Gastrocnemius medialis (tissue), 4 donors: ENCODE measurements around the gene SAMHD1. TPM values are rescaled to one million over a fixed set of nuclear protein-coding genes. Genes with fewer than 3 reads are reported as not detected.
A peak's percentile ranks its signal among the peaks of the same experiment; 100 is the strongest.
"Not testable (repeated sequence)": the region's sequence is repeated elsewhere in the genome, so short reads cannot be mapped to it uniquely, and the experiment has no call there.

Source experiments
- ATAC-seq, 2 donors: fragments of 150-250 bp; one replicate each; pipeline ENCODE4 v1.9.1; 2016
- DNase-seq, 2 donors: peaks; one replicate each; pipeline ENCODE4 v3.0.0-alpha.2; 2019
- H3K27ac ChIP-seq, 4 donors: fragments of 200-600 bp; sonication (generic); 1 replicate in 1 of 4; 2 replicates in 3 of 4; pipeline ENCODE4 v1.5.1; 2016 to 2018; ENCODE audit warnings: mild to moderate bottlenecking in 2 of 4, moderate library complexity in 1 of 4
- H3K27me3 ChIP-seq, 3 donors: fragments of 200-600 bp; sonication (generic) in 2 of 3; 1 replicate in 1 of 3; 2 replicates in 2 of 3; pipeline versions ENCODE4 v1.5.1 to v1.6.0; 2016 to 2019; ENCODE audit warnings: mild to moderate bottlenecking in 1 of 3, moderate library complexity in 1 of 3
- H3K36me3 ChIP-seq, 2 donors: fragments of 200-600 bp; sonication (generic) in 1 of 2; one replicate each; pipeline ENCODE4 v1.5.1; 2017 to 2018
- H3K4me1 ChIP-seq, 2 donors: fragments of 200-600 bp; sonication (generic) in 1 of 2; one replicate each; pipeline ENCODE4 v1.5.1; 2016 to 2017; ENCODE audit warnings: mild to moderate bottlenecking in 2 of 2
- H3K4me3 ChIP-seq, 4 donors: fragments of 200-600 bp; sonication (generic) in 3 of 4; 1 replicate in 1 of 4; 2 replicates in 3 of 4; pipeline ENCODE4 v1.5.1; 2016 to 2019; ENCODE audit warnings: mild to moderate bottlenecking in 2 of 4
- H3K9me3 ChIP-seq, 3 donors: fragments of 200-600 bp; sonication (generic) in 2 of 3; 1 replicate in 1 of 3; 2 replicates in 2 of 3; pipeline ENCODE4 v1.5.1; 2016 to 2019
- CTCF ChIP-seq, 5 experiments: fragments of 450-650 bp in 3 of 5; fragments of 200-600 bp in 2 of 5; sonication (generic) in 2 of 5; IDR thresholded peaks in 4 of 5; conservative IDR thresholded peaks in 1 of 5; 1 replicate in 4 of 5; 2 replicates in 1 of 5; pipeline ENCODE4 v1.5.1; 2016 to 2019; ENCODE audit warnings: antibody characterized with exemption in 5 of 5, mild to moderate bottlenecking in 3 of 5, moderate library complexity in 3 of 5
- POLR2A ChIP-seq, 2 donors: fragments of 450-650 bp; IDR thresholded peaks; one replicate each; pipeline ENCODE4 v1.6.1; 2017; ENCODE audit warnings: antibody characterized with exemption in 2 of 2, mild to moderate bottlenecking in 2 of 2, moderate library complexity in 2 of 2
- in situ Hi-C, 4 donors: fragments of 200-750 bp; cut with MboI; loops; one replicate each; pipeline versions ENCODE4 v1.15.0 to v1.8.0; 2017; ENCODE audit warnings: low sequenced_read_pairs in 4 of 4
- intact Hi-C: fragments of 100-400 bp; cut with DNase I; formaldehyde crosslinking; loops from one replicate; pipeline ENCODE4 v1.15.1; 2023; ENCODE audit warnings: low total_unique reads
- total RNA-seq, 4 donors: library from RNA; depleted of rRNA; stranded (reverse); fragments of >200 nt; gene quantifications; one replicate each; pipeline versions ENCODE4 v1.1.0 to v1.2.3, GENCODE V29; 2016

SAMHD1 gene
- total RNA-seq, 4 donors from 2014 or later = 37.5 to 84.1 (median 69.4) TPM

- H3K9me3 ChIP-seq = no peaks in the 10 kb centered on the region
- no peak for ATAC-seq
- in situ Hi-C loops (no loop called here), intact Hi-C loops (no loop called here)
- no peak overlapping the region for H3K27ac ChIP-seq
- H3K27me3 ChIP-seq = no peaks in the 10 kb centered on the region
- DNase-seq = no peak
- no peak overlapping the region for H3K4me3 ChIP-seq
- peaks cover 0 to 46% of the 10 kb centered on the region in 2 donors for H3K36me3 ChIP-seq
- H3K4me1 ChIP-seq = no peaks in the 10 kb centered on the region
- TF ChIP-seq CTCF (IDR thresholded peaks at IDR 0.05 in 4 of 5, conservative IDR thresholded peaks at IDR 0.05 in 1 of 5) (peak; percentile 57 to 89 (median 70)), POLR2A (IDR thresholded peaks at IDR 0.05) (no peak)
Observed at GRCh38 chr20:36919715-36920333, 31.7 kb downstream of the SAMHD1 start.

GRCh38 chr20:36917943-36918342, 33.6 kb downstream of the SAMHD1 start:
- in situ Hi-C loops = no loop called here
- H3K27ac ChIP-seq = no peak overlapping the region
- no peaks in the 10 kb centered on the region for H3K27me3 ChIP-seq
- TF ChIP-seq POLR2A (IDR thresholded peaks at IDR 0.05) (no peak), CTCF (IDR thresholded peaks at IDR 0.05 in 4 of 5, conservative IDR thresholded peaks at IDR 0.05 in 1 of 5) (no peak)
- intact Hi-C loops = no loop called here
- no peaks in the 10 kb centered on the region for H3K9me3 ChIP-seq
- peaks cover 0 to 52% of the 10 kb centered on the region in 2 donors for H3K36me3 ChIP-seq
- ATAC-seq (no peak), DNase-seq (no peak)
- H3K4me3 ChIP-seq = no peak overlapping the region
- H3K4me1 ChIP-seq = no peaks in the 10 kb centered on the region

GRCh38 chr20:36917240-36917639, 34.3 kb downstream of the SAMHD1 start:
- no peaks in the 10 kb centered on the region for H3K9me3 ChIP-seq
- DNase-seq (no peak), ATAC-seq (no peak)
- intact Hi-C loops = no loop called here
- TF ChIP-seq POLR2A (IDR thresholded peaks at IDR 0.05) (no peak), CTCF (IDR thresholded peaks at IDR 0.05 in 4 of 5, conservative IDR thresholded peaks at IDR 0.05 in 1 of 5) (no peak)
- H3K4me3 ChIP-seq = no peak overlapping the region
- no peak overlapping the region for H3K27ac ChIP-seq
- in situ Hi-C loops = no loop called here
- peaks cover 0 to 52% of the 10 kb centered on the region in 2 donors for H3K36me3 ChIP-seq
- H3K27me3 ChIP-seq = no peaks in the 10 kb centered on the region
- H3K4me1 ChIP-seq = no peaks in the 10 kb centered on the region

- no peak overlapping the region for H3K27ac ChIP-seq
- no peaks in the 10 kb centered on the region for H3K27me3 ChIP-seq
- ATAC-seq (no peak), DNase-seq (no peak)
- TF ChIP-seq POLR2A (IDR thresholded peaks at IDR 0.05) = no peak
- no peak for TF ChIP-seq CTCF (IDR thresholded peaks at IDR 0.05 in 4 of 5, conservative IDR thresholded peaks at IDR 0.05 in 1 of 5)
- no peak overlapping the region for H3K4me3 ChIP-seq
- no peaks in the 10 kb centered on the region for H3K4me1 ChIP-seq
- no peaks in the 10 kb centered on the region for H3K9me3 ChIP-seq
- intact Hi-C loops (no loop called here), in situ Hi-C loops (no loop called here)
- H3K36me3 ChIP-seq = peaks cover 0 to 62% of the 10 kb centered on the region in 2 donors
Observed at GRCh38 chr20:36916199-36916598, 35.3 kb downstream of the SAMHD1 start.

GRCh38 chr20:36908603-36909002, 42.9 kb downstream of the SAMHD1 start:
- Histone ChIP-seq H3K27ac (no peak overlapping the region), H3K4me1 (no peaks in the 10 kb centered on the region), H3K9me3 (no peaks in the 10 kb centered on the region), H3K27me3 (no peaks in the 10 kb centered on the region), H3K36me3 (peaks cover 0 to 65% of the 10 kb centered on the region in 2 donors), H3K4me3 (no peak overlapping the region)
- DNase-seq (no peak), ATAC-seq (no peak)
- intact Hi-C loops (no loop called here), in situ Hi-C loops (no loop called here)
- TF ChIP-seq POLR2A (IDR thresholded peaks at IDR 0.05) = no peak
- no peak for TF ChIP-seq CTCF (IDR thresholded peaks at IDR 0.05 in 4 of 5, conservative IDR thresholded peaks at IDR 0.05 in 1 of 5)

GRCh38 chr20:36906086-36906485, 45.4 kb downstream of the SAMHD1 start:
- intact Hi-C loops = not testable (repeated sequence)

GRCh38 chr20:36905566-36905965, 45.9 kb downstream of the SAMHD1 start:
- H3K4me3 ChIP-seq, ATAC-seq, DNase-seq, H3K4me1 ChIP-seq, intact Hi-C loops, H3K27me3 ChIP-seq, H3K9me3 ChIP-seq, H3K27ac ChIP-seq, in situ Hi-C loops: not testable (repeated sequence)
- peaks cover 0 to 69% of the 10 kb centered on the region in 2 donors for H3K36me3 ChIP-seq

More at GRCh38 chr20:36906086-36906485, 45.4 kb downstream of the SAMHD1 start:
- ATAC-seq, H3K4me1 ChIP-seq, H3K4me3 ChIP-seq, DNase-seq, H3K9me3 ChIP-seq, H3K27ac ChIP-seq, in situ Hi-C loops, H3K27me3 ChIP-seq: not testable (repeated sequence)
- peaks cover 0 to 69% of the 10 kb centered on the region in 2 donors for H3K36me3 ChIP-seq
